ENCODE data around the gene SRR. TPM values are rescaled to one million over a fixed set of nuclear protein-coding genes. Genes with fewer than 3 reads are reported as not detected.

Gene SRR
- total RNA-seq = 16.3 and 24.8 TPM in 2 replicates

GRCh38 chr17:2303204-2304188, at the start of gene SRR, which contains the start of gene SMG6:
SRR (plus strand) TSS chr17:2303950; CDS start chr17:2315561, 11,611 bp downstream.
SMG6 (minus strand) TSS chr17:2303785; CDS start chr17:2303720, 65 bp downstream.

GRCh38 chr17:2336215-2336851, 32.6 kb downstream of the SRR start, which contains the start of gene TSR1:
TSR1 (minus strand) TSS chr17:2336457; CDS start chr17:2336427, 30 bp downstream.

GRCh38 chr17:2336852-2337543, 33.2 kb downstream of the SRR start, which contains the start of gene SGSM2:
SGSM2 (plus strand) TSS chr17:2337501; CDS start chr17:2337689, 188 bp downstream.

Small RNA genes within 50 kb of the gene (small RNA-seq; reads per million reads assigned to genes)
- not detected for gene AC006435.3
- gene SNORD91A = 34.2 reads per million, percentile 98 among the genes with 10 or more reads in this experiment
- gene SNORD91B = 4.8 reads per million, percentile 92 among the genes with 10 or more reads in this experiment

Other genes with a start within 250 kb of the SRR start
- gene HIC1, start 248.8 kb upstream of the SRR start, total RNA-seq = 54.6 and 76.4 TPM in 2 replicates
- gene SMG6, start 165 bp upstream of the SRR start, total RNA-seq = 31.2 and 47.4 TPM in 2 replicates
- gene TSR1, start 32.5 kb downstream of the SRR start, total RNA-seq = 57.7 and 60.4 TPM in 2 replicates
- gene SGSM2, start 33.6 kb downstream of the SRR start, total RNA-seq = 38.4 and 54.5 TPM in 2 replicates
- 5.7 and 8.2 TPM in 2 replicates for gene MNT, start 97.1 kb downstream of the SRR start, total RNA-seq
- 15.7 and 18.4 TPM in 2 replicates for gene METTL16, start 207.9 kb downstream of the SRR start, total RNA-seq

All from vein endothelial cell (primary cell).